GM12878 (cell line): ENCODE results near the gene TMEM19. TPM values are rescaled to one million over a fixed set of nuclear protein-coding genes. Genes with fewer than 3 reads are reported as not detected.

ENCODE experiments used
- ATAC-seq: fragments of 200-7000 bp; cut with Tn5 transposase; 3 replicates; pipeline ENCODE4 v1.9.1; 2020; ENCODE audit warnings: mild to moderate bottlenecking, moderate library complexity
- BruUV-seq: library from RNA; stranded (reverse); fragments of 400-500 nt; replicated peaks from 2 replicates; lab custom pipeline; 2021; lab: Mats Ljungman, UMichigan
- CTCF ChIA-PET: fragments of 300-600 bp; sonication (Branson Sonifier 250); formaldehyde crosslinking; extraction: SDS; loops from one replicate; lab custom pipeline; 2021; ENCODE audit warnings: inconsistent platforms; lab: Yijun Ruan, JAX
- POLR2A ChIA-PET: fragments of 350-600 bp; formaldehyde crosslinking; extraction: SDS; loops from one replicate; lab custom pipeline; 2021; ENCODE audit warnings: inconsistent platforms; lab: Charles Lee
- RAD21 ChIA-PET: fragments of 300-600 bp; sonication (Branson Sonifier 250); formaldehyde crosslinking; loops from one replicate; lab custom pipeline; 2023; ENCODE audit warnings: antibody characterized with exemption; ENCODE audit not compliant: unreplicated experiment; lab: Charles Lee
- SMC1A ChIA-PET: fragments of 300-600 bp; sonication (Branson Sonifier 250); formaldehyde crosslinking; loops from one replicate; lab custom pipeline; 2023; ENCODE audit not compliant: unreplicated experiment, uncharacterized antibody; lab: Charles Lee
- DNase-seq: peaks from one replicate; pipeline ENCODE4 v3.0.0-alpha.2; 2011; ENCODE audit warnings: low read depth, low spot score
- FAIRE-seq: peaks from 3 replicates; lab custom pipeline; 2011; peaks lifted over from hg19 to GRCh38; lab: Jason Lieb, UNC
- H2AFZ ChIP-seq: 2 replicates; pipeline ENCODE4 v1.6.0; 2011; ENCODE audit warnings: low read depth, low read length, control low read depth; ENCODE audit not compliant: control insufficient read depth
- H3K27ac ChIP-seq: 2 replicates; pipeline ENCODE4 v1.5.1; 2011; ENCODE audit warnings: control low read depth; ENCODE audit not compliant: control insufficient read depth, insufficient read depth
- H3K27me3 ChIP-seq, 2 experiments: replicated peaks in 1 of 2; 2 replicates each; pipeline versions ENCODE4 v1.6.0 to v1.6.1; 2011; ENCODE audit warnings: low read length in 1 of 2; ENCODE audit not compliant: control insufficient read depth in 2 of 2, insufficient read depth in 2 of 2
- H3K36me3 ChIP-seq, 2 experiments: 2 replicates each; pipeline ENCODE4 v1.5.1; 2011; ENCODE audit warnings: low read length in 1 of 2; ENCODE audit not compliant: control insufficient read depth in 2 of 2, insufficient read depth in 2 of 2
- H3K4me1 ChIP-seq: 2 replicates; pipeline ENCODE4 v1.6.1; 2011; ENCODE audit warnings: mild to moderate bottlenecking, low read length, moderate library complexity, mixed read lengths; ENCODE audit not compliant: control insufficient read depth, insufficient read depth
- H3K4me2 ChIP-seq: 2 replicates; pipeline ENCODE4 v1.6.0; 2011; ENCODE audit warnings: control low read depth; ENCODE audit not compliant: control insufficient read depth, insufficient read depth
- H3K4me3 ChIP-seq: fragments of 200-600 bp; sonication (generic); 2 replicates; pipeline ENCODE4 v1.5.1; 2016
- H3K79me2 ChIP-seq: 2 replicates; pipeline ENCODE4 v1.6.0; 2011; ENCODE audit warnings: low read length; ENCODE audit not compliant: control insufficient read depth, insufficient read depth
- H3K9ac ChIP-seq: 2 replicates; pipeline ENCODE4 v1.8.0; 2011; ENCODE audit warnings: low read length, control low read depth, mixed read lengths; ENCODE audit not compliant: control insufficient read depth, insufficient read depth
- H3K9me3 ChIP-seq: replicated peaks from 3 replicates; pipeline ENCODE4 v1.5.1; 2011; ENCODE audit warnings: mild to moderate bottlenecking, low read length; ENCODE audit not compliant: control insufficient read depth, insufficient read depth
- H4K20me1 ChIP-seq: 2 replicates; pipeline ENCODE4 v1.6.0; 2011; ENCODE audit not compliant: control insufficient read depth, insufficient read depth
- BRCA1 ChIP-seq: IDR thresholded peaks from 2 replicates; pipeline ENCODE4 v1.6.1; 2011; ENCODE audit warnings: low read depth, low read length, improper control_type of control experiment
- CBFB ChIP-seq: IDR thresholded peaks from 2 replicates; pipeline ENCODE4 v1.6.1; 2016; ENCODE audit warnings: antibody characterized with exemption, low read depth
- IKZF1 ChIP-seq: fragments of 450-650 bp; conservative IDR thresholded peaks from 2 replicates; pipeline ENCODE4 v1.6.1; 2017; ENCODE audit warnings: antibody characterized with exemption, mild to moderate bottlenecking
- MXI1 ChIP-seq: fragments of 150-350 bp; IDR thresholded peaks from 2 replicates; pipeline ENCODE4 v1.6.1; 2011; ENCODE audit warnings: low read depth, mild to moderate bottlenecking, inconsistent platforms, low read length, improper control_type of control experiment
- NFIC ChIP-seq: IDR thresholded peaks from 2 replicates; pipeline ENCODE4 v1.6.1; 2012; ENCODE audit warnings: low read depth, mild to moderate bottlenecking, inconsistent platforms, low read length, moderate library complexity
- PAX5 ChIP-seq: IDR thresholded peaks from 2 replicates; pipeline ENCODE4 v1.6.1; 2011; ENCODE audit warnings: low read depth, low read length, borderline replicate concordance
- RAD51 ChIP-seq: fragments of 450-650 bp; IDR thresholded peaks from 2 replicates; pipeline ENCODE4 v1.6.1; 2016; ENCODE audit warnings: moderate library complexity, mild to moderate bottlenecking, inconsistent platforms
- WGBS: methylation state at CpG from one replicate; pipeline ENCODE4 v1.1.6; 2016; ENCODE audit warnings: low lambda C conversion rate; ENCODE audit not compliant: insufficient replicate concordance, insufficient coverage; ENCODE audit errors: missing lambda C conversion rate; 5-methylcytosine and 5-hydroxymethylcytosine counted together
- in situ Hi-C: fragments of 300-500 bp; cut with MboI; formaldehyde crosslinking; loops from 9 replicates; pipeline ENCODE4 v1.14.3; 2018; ENCODE audit warnings: mixed read lengths
- intact Hi-C: fragments of 100-400 bp; cut with micrococcal nuclease; formaldehyde crosslinking; loops from one replicate; pipeline ENCODE4 v1.14.2; 2022; ENCODE audit not compliant: unreplicated experiment
- polyA plus RNA-seq, 11 experiments: library from polyadenylated mRNA; depleted of rRNA in 4 of 11; unstranded in 6 of 11; stranded (reverse) in 5 of 11; fragments of >200 nt; fragmentation: Nextera tagmentation in 4 of 11; fragmentation: Illumina TruSeq in 1 of 11; extraction: Ambion mirVana in 4 of 11; extraction: Trizol in 1 of 11; gene quantifications; 1 replicate in 1 of 11; 2 replicates in 10 of 11; pipeline versions ENCODE4 v1.2.1 to v1.2.3, GENCODE V29; 2011 to 2016; ENCODE audit warnings: inconsistent platforms in 2 of 11, missing spikeins in 2 of 11, low read depth in 1 of 11
- total RNA-seq, 4 experiments: library from RNA; depleted of rRNA in 3 of 4; stranded (reverse); fragments of >200 nt in 3 of 4; fragmentation: Illumina TruSeq in 1 of 4; extraction: Trizol in 1 of 4; gene quantifications; 2 replicates each; pipeline versions ENCODE4 v1.2.1 to v1.2.3, GENCODE V29; 2013 to 2021
- TF ChIP-seq, protein P1 (sequence below): IDR thresholded peaks from 2 replicates; pipeline ENCODE4 v1.6.1; 2011; ENCODE audit warnings: low read depth, mild to moderate bottlenecking, low read length, moderate library complexity, borderline replicate concordance; ENCODE audit errors: extremely low read depth
- TF ChIP-seq, protein P2 (sequence below): fragments of 450-650 bp; IDR thresholded peaks from 2 replicates; pipeline ENCODE4 v1.6.1; 2017; ENCODE audit warnings: low read depth, mild to moderate bottlenecking, moderate library complexity
- TF ChIP-seq, protein P3 (sequence below): IDR thresholded peaks from 2 replicates; pipeline ENCODE4 v1.6.1; 2011; ENCODE audit warnings: borderline replicate concordance, low read depth, mild to moderate bottlenecking, moderate library complexity, low read length; ENCODE audit not compliant: insufficient read depth, poor library complexity, severe bottlenecking

Gene TMEM19
- total and polyA plus RNA-seq, 10 of the 15 experiments (the other 5 are each of a cell fraction or from before 2014, with no cell fraction given): 26.7 to 54.9 (median 39.3) TPM

DNA sequence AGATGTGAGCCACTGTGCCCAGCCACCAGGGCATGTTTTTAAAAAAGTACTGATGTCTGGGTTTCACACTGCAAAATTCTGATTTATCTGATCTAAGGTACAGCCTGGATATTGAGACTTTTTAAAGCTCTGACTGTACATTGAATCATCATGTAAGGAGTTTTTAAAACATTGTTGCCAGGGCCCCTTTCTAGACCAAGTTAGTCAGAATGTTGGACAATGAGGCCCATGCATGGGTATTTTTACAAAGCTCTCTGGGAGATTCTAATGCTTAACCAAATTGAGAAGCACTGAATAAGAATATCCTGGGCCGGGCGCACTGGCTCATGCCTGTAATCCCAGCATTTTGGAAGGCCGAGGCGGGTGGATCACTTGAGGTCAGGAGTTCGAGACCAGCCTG is 16.7 kb downstream of the TMEM19 start:
- Histone ChIP-seq H3K4me3 (no peak overlapping the region), H3K4me2 (no peak overlapping the region), H4K20me1 (no peaks in the 10 kb centered on the region), H2AFZ (no peak overlapping the region), H3K36me3 (peaks cover 0 to 16% of the 10 kb centered on the region in 2 experiments; a peak in 3 of 4 replicates), H3K4me1 (no peaks in the 10 kb centered on the region), H3K27me3 (no peaks in the 10 kb centered on the region), H3K9me3 (no peaks in the 10 kb centered on the region), H3K9ac (no peak overlapping the region), H3K79me2 (no peaks in the 10 kb centered on the region), H3K27ac (no peak overlapping the region)
- DNase-seq (no peak), FAIRE-seq (no peak), ATAC-seq (no peak)
- BruUV-seq: no TSS peak
- WGBS: 96% methylated on average over 5 of the region's 5 CpGs
- SMC1A ChIA-PET: interaction anchor here (1.7 to 2.3 kb wide), 4 partner anchors 10 to 52 kb away, joined by 4 to 10 read pairs (median 5); partner anchors contain the start of genes RAB21 and TMEM19
- in situ Hi-C loops (no loop called here), intact Hi-C loops (no loop called here)
- POLR2A ChIA-PET: no interaction called here
- RAD21 ChIA-PET: no interaction called here
- TF ChIP-seq MXI1: no peak
- TF ChIP-seq, protein P1, sequence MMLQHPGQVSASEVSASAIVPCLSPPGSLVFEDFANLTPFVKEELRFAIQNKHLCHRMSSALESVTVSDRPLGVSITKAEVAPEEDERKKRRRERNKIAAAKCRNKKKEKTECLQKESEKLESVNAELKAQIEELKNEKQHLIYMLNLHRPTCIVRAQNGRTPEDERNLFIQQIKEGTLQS: no peak
- no peak for TF ChIP-seq CBFB
- CTCF ChIA-PET: interaction anchor here (1.3 to 1.8 kb wide), 3 partner anchors 17 to 66 kb away, joined by 5 to 11 read pairs (median 6); no protein-coding TSS in a partner anchor

DNA sequence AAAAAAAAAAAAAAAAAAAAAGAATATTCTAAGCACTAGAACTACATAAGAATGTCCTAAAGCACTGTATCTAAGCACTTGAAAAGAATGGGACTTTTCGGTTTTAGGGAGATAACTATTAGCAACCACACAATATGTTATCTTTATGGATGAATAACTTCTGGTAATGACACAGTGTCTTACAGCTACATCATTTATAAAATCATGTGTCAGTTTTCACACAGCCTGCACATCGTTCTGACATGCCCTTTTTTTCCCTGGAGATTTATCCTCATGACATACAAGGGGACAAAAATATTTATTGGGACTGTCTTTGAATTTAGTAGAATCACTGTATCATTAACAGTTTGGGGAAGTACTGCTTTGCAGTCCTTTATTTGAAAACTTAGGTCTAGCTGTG is 17.3 kb downstream of the TMEM19 start:
- POLR2A ChIA-PET: no interaction called here
- peaks cover 0 to 16% of the 10 kb centered on the region in 2 experiments; a peak in 3 of 4 replicates for H3K36me3 ChIP-seq
- intact Hi-C loops (no loop called here), in situ Hi-C loops (no loop called here)
- DNase-seq: no peak
- WGBS: 50% methylated on average over 2 of the region's 2 CpGs
- no peak overlapping the region for H3K4me2 ChIP-seq
- H3K79me2 ChIP-seq: no peaks in the 10 kb centered on the region
- SMC1A ChIA-PET: interaction anchor here (0.7 to 2.3 kb wide), 7 partner anchors 9 to 51 kb away, joined by 3 to 10 read pairs (median 5); partner anchors contain the start of genes RAB21 and TMEM19
- no TSS peak for BruUV-seq
- RAD21 ChIA-PET: interaction anchor here (0.9 to 1.3 kb wide), 2 partner anchors 39 to 44 kb away, joined by 4 to 7 read pairs; partner anchors contain the start of genes THAP2 and ZFC3H1
- no peak overlapping the region for H2AFZ ChIP-seq
- no peaks in the 10 kb centered on the region for H4K20me1 ChIP-seq
- ATAC-seq: no peak
- H3K4me3 ChIP-seq: no peak overlapping the region
- H3K9me3 ChIP-seq: no peaks in the 10 kb centered on the region
- H3K9ac ChIP-seq: no peak overlapping the region
- no peaks in the 10 kb centered on the region for H3K27me3 ChIP-seq
- no peak for FAIRE-seq
- CTCF ChIA-PET: interaction anchor here (0.7 to 1.8 kb wide), 6 partner anchors 17 to 67 kb away, joined by 3 to 11 read pairs (median 5); no protein-coding TSS in a partner anchor
- no peak overlapping the region for H3K27ac ChIP-seq
- H3K4me1 ChIP-seq: no peaks in the 10 kb centered on the region
- TF ChIP-seq, protein P2, sequence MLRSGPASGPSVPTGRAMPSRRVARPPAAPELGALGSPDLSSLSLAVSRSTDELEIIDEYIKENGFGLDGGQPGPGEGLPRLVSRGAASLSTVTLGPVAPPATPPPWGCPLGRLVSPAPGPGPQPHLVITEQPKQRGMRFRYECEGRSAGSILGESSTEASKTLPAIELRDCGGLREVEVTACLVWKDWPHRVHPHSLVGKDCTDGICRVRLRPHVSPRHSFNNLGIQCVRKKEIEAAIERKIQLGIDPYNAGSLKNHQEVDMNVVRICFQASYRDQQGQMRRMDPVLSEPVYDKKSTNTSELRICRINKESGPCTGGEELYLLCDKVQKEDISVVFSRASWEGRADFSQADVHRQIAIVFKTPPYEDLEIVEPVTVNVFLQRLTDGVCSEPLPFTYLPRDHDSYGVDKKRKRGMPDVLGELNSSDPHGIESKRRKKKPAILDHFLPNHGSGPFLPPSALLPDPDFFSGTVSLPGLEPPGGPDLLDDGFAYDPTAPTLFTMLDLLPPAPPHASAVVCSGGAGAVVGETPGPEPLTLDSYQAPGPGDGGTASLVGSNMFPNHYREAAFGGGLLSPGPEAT: no peak
- no peak for TF ChIP-seq IKZF1
- TF ChIP-seq, protein P3, sequence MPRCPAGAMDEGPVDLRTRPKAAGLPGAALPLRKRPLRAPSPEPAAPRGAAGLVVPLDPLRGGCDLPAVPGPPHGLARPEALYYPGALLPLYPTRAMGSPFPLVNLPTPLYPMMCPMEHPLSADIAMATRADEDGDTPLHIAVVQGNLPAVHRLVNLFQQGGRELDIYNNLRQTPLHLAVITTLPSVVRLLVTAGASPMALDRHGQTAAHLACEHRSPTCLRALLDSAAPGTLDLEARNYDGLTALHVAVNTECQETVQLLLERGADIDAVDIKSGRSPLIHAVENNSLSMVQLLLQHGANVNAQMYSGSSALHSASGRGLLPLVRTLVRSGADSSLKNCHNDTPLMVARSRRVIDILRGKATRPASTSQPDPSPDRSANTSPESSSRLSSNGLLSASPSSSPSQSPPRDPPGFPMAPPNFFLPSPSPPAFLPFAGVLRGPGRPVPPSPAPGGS: no peak
- TF ChIP-seq PAX5: no peak
- no peak for TF ChIP-seq BRCA1
- no peak for TF ChIP-seq NFIC
- TF ChIP-seq RAD51: no peak
